GM19099 (cell line): ENCODE data around the gene FAM9A.

Source experiments
- POLR2A ChIP-seq: IDR thresholded peaks from 3 replicates; pipeline ENCODE4 v1.6.1; 2011; ENCODE audit warnings: low read depth; ENCODE audit not compliant: insufficient read length; ENCODE audit errors: extremely low read depth

The FAM9A gene

DNA sequence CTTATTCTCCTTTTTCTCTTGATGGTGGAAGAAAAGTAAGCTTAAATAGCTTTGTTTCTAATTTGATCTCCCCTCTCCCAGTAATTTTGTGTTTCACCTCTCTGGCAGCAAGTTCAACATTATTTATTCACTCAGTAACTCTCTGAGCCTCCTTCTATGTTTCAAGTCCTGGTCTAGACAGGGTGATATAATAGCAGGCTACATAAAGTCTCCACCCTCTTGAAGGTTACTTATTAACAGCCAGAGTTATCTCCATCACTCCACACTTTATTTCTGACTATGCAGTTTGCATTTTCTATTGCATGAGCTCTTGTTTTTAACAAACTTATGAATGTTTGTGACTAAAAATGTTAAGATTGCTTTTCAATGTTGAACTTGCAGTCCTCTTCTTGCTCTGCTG, 51.5 kb downstream of the FAM9A start:
- no peak for TF ChIP-seq POLR2A

DNA sequence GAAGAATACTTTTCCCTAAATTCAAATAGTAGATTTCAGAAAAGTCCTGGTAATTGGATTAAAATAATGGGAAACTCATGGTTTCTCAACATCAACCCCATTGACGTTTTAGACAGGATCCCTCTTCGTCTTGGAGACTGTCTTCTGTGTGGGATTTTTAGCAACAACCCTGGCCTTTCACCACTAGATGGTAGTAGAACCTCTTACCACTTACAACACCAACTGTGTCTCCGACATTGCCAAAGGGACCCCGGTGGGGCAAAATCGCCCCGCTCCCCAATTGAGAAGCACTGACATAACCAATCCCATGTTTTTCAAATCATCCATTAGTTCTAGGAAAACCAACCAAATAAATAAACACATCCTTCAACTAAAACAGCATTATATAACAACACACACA, 52.3 kb downstream of the FAM9A start:
- TF ChIP-seq POLR2A: no peak

DNA sequence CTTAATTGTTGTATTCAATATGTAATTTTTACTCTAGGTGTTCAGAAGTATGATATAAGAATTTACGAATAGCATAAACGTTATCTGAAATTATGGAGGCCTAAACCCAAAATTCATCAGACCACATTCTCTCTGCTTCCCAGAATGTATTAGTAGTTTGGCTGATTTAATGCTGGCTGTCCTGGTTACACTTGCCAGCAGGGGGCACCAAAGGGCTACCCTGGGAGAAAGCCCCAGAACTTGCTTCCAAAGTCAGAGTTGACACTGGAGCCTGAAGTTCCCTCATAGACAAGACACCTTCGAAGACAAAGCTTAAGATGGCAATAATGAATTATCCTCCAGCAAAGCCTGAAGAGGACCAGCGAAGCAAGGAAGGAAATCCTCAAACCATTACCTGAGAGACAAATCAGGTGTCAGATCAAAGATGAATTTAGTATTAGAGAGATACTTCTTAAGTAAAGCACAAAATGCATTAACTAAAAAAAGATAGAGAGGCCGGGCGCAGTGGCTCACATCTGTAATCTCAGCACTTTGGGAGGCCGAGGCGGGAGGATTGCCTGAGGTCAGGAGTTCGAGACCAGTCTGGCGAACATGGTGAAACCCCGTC, 58.0 kb downstream of the FAM9A start:
- TF ChIP-seq POLR2A: no peak

DNA sequence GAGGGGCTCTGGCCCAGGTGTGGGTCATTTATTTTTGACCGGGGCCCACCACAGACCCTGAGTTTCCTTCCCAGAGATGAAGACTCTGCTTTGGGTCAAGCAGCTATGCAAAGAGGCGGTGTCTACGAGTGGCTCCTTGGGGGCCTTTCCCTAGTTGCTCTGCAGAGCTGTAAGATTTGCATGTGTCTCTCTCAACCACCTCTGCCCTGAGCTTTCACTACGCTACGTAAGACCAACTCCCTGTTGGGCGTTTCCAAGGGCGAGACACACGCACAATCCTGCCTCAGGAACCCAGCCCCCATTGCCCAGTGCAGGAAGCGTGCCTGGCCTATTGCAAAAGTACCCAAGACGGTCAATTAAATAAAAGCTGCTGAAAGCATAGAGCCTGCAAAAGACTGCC, 59.2 kb downstream of the FAM9A start:
- TF ChIP-seq POLR2A: no peak
